GM18907 (cell line): ENCODE measurements around the gene APBA1.

ENCODE experiments used
- ATAC-seq: cut with Tn5 transposase; IDR thresholded peaks from one replicate; pipeline ENCODE4 v1.9.1; 2021; ENCODE audit warnings: mild to moderate bottlenecking, moderate library complexity; ENCODE audit not compliant: unreplicated experiment

Gene APBA1

DNA sequence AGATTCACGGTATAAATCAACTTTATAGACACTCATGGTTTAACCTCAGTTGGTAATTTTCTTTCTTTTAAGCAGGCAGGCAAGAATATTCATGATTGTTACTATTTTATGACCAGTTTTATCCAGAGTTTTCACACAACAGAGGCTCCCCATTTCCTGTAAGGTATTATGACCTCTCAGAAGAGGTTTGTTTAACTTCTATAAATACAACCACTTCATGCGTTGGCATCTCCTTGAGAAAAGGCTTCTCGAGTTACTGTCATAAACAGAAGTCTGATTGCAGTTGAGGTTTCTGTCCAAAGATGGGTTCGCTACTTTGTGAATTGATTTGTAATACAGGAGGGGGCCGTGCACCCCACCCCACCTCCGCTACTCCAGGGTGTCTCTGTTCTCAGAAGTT lies 291.9 kb downstream of the APBA1 start:
- ATAC-seq, result no peak

GRCh38 chr9:69379270-69379982 lies 292.7 kb downstream of the APBA1 start:
- ATAC-seq, result no peak

- ATAC-seq, result no peak
Observed at GRCh38 chr9:69377981-69378380, 294.2 kb downstream of the APBA1 start.
